ENCODE data around the gene ENTREP1.

- TF ChIP-seq CTCF (conservative IDR thresholded peaks at IDR 0.05 in 1 of 2, IDR thresholded peaks at IDR 0.05 in 1 of 2; ENCODE audit: low read depth in 1 of 2, low read length in 2 of 2) (no peak), EZH2 (IDR thresholded peaks at IDR 0.05; ENCODE audit: low read length, missing control alignments) (no peak)
These were observed 64.5 kb downstream of the ENTREP1 start for GRCh38 chr9:69389437-69389995.

Measured in fibroblast of lung (primary cell).